BJ (cell line): ENCODE results near the gene DLG2. TPM values are rescaled to one million over a fixed set of nuclear protein-coding genes. Genes with fewer than 3 reads are reported as not detected.

ENCODE experiments used
- CTCF ChIA-PET: fragments of 350-600 bp; formaldehyde crosslinking; extraction: SDS; loops from one replicate; lab custom pipeline; 2021; ENCODE audit warnings: antibody characterized with exemption, inconsistent platforms; lab: Yijun Ruan, JAX
- POLR2A ChIA-PET: fragments of 300-600 bp; sonication (Branson Sonifier 250); formaldehyde crosslinking; extraction: SDS; loops from one replicate; lab custom pipeline; 2021; ENCODE audit warnings: antibody characterized with exemption; lab: Charles Lee
- DNase-seq: peaks from one replicate; pipeline ENCODE4 v3.0.0-alpha.2; 2011; ENCODE audit warnings: low read depth
- H3K27me3 ChIP-seq: 2 replicates; pipeline ENCODE4 v1.6.0; 2011; ENCODE audit warnings: low read length; ENCODE audit not compliant: control insufficient read depth, insufficient read depth
- H3K36me3 ChIP-seq: 2 replicates; pipeline ENCODE4 v1.5.1; 2011; ENCODE audit warnings: low read length; ENCODE audit not compliant: control insufficient read depth, insufficient read depth
- H3K4me3 ChIP-seq: 2 replicates; pipeline ENCODE4 v1.5.1; 2011; ENCODE audit warnings: low read depth, mild to moderate bottlenecking, control low read depth, low read length
- CTCF ChIP-seq: IDR thresholded peaks from 2 replicates; pipeline ENCODE4 v1.5.1; 2011; ENCODE audit warnings: low read depth, mild to moderate bottlenecking, control low read depth, inconsistent platforms, low read length, moderate library complexity; ENCODE audit not compliant: insufficient read depth
- polyA plus RNA-seq: library from polyadenylated mRNA; depleted of rRNA; stranded (reverse); fragments of >200 nt; gene quantifications from 2 replicates; pipeline ENCODE4 v1.2.3, GENCODE V29; 2011

DLG2 gene
- polyA plus RNA-seq, 1 experiment: 0.28 TPM

GRCh38 chr11:84763931-84764330 is 863.2 kb downstream of the DLG2 start:
- ChIA-PET CTCF (no interaction called here), POLR2A (no interaction called here)
- no peak for TF ChIP-seq CTCF
- Histone ChIP-seq H3K4me3 (no peak overlapping the region), H3K36me3 (no peaks in the 10 kb centered on the region), H3K27me3 (no peaks in the 10 kb centered on the region)
- DNase-seq: no peak

GRCh38 chr11:84757711-84758110 is 869.4 kb downstream of the DLG2 start:
- POLR2A ChIA-PET: no interaction called here

GRCh38 chr11:84751371-84751770 is 875.8 kb downstream of the DLG2 start:
- H3K27me3 ChIP-seq: no peaks in the 10 kb centered on the region
- DNase-seq: no peak
- no peak for TF ChIP-seq CTCF
- H3K4me3 ChIP-seq: no peak overlapping the region
- ChIA-PET CTCF (no interaction called here), POLR2A (no interaction called here)
- H3K36me3 ChIP-seq: no peaks in the 10 kb centered on the region

More at GRCh38 chr11:84757711-84758110, 869.4 kb downstream of the DLG2 start:
- CTCF ChIA-PET: no interaction called here
- no peak for TF ChIP-seq CTCF
- no peak for DNase-seq
- H3K27me3 ChIP-seq: no peaks in the 10 kb centered on the region
- H3K4me3 ChIP-seq: no peak overlapping the region
- H3K36me3 ChIP-seq: no peaks in the 10 kb centered on the region

- ChIA-PET POLR2A (no interaction called here), CTCF (no interaction called here)
- no peak overlapping the region for H3K4me3 ChIP-seq
- H3K27me3 ChIP-seq: no peaks in the 10 kb centered on the region
- no peak for TF ChIP-seq CTCF
- no peaks in the 10 kb centered on the region for H3K36me3 ChIP-seq
- no peak for DNase-seq
Observed at GRCh38 chr11:84747871-84748270, 879.3 kb downstream of the DLG2 start.

GRCh38 chr11:84740050-84740449 is 887.1 kb downstream of the DLG2 start:
- no peak for TF ChIP-seq CTCF
- H3K36me3 ChIP-seq: no peaks in the 10 kb centered on the region
- ChIA-PET POLR2A (no interaction called here), CTCF (no interaction called here)
- DNase-seq: no peak
- H3K27me3 ChIP-seq: no peaks in the 10 kb centered on the region
- no peak overlapping the region for H3K4me3 ChIP-seq
